Mammary epithelial cell (primary cell): ENCODE results near the gene MEST.

Experiments
- CTCF ChIP-seq, 2 donors: IDR thresholded peaks in 1 of 2; conservative IDR thresholded peaks in 1 of 2; 2 replicates each; pipeline ENCODE4 v1.5.1; 2011 to 2012; ENCODE audit warnings: inconsistent platforms in 2 of 2, low read length in 2 of 2, mild to moderate bottlenecking in 2 of 2, control low read depth in 1 of 2, low read depth in 1 of 2; ENCODE audit not compliant: insufficient read depth in 1 of 2; ENCODE audit errors: extremely low read depth in 1 of 2
- EZH2 ChIP-seq: IDR thresholded peaks from 2 replicates; pipeline ENCODE4 v1.6.1; 2012; ENCODE audit warnings: low read length, inconsistent platforms, borderline replicate concordance

- TF ChIP-seq CTCF (conservative IDR thresholded peaks at IDR 0.05 in 1 of 2, IDR thresholded peaks at IDR 0.05 in 1 of 2; ENCODE audit: extremely low read depth in 1 of 2, insufficient read depth in 1 of 2, low read depth in 1 of 2, low read length in 2 of 2) (no peak), EZH2 (no peak)
These were observed 12.0 kb upstream of the MEST start for GRCh38 chr7:130479716-130480400.
